GM19099 (cell line): ENCODE measurements around the gene ATAD2B.

ENCODE experiments used
- POLR2A ChIP-seq: IDR thresholded peaks from 3 replicates; pipeline ENCODE4 v1.6.1; 2011; ENCODE audit warnings: low read depth; ENCODE audit not compliant: insufficient read length; ENCODE audit errors: extremely low read depth

ATAD2B gene

GRCh38 chr2:23793476-23793875, 133.4 kb downstream of the ATAD2B start:
- no peak for TF ChIP-seq POLR2A

GRCh38 chr2:23791030-23791429, 135.9 kb downstream of the ATAD2B start:
- no peak for TF ChIP-seq POLR2A

DNA sequence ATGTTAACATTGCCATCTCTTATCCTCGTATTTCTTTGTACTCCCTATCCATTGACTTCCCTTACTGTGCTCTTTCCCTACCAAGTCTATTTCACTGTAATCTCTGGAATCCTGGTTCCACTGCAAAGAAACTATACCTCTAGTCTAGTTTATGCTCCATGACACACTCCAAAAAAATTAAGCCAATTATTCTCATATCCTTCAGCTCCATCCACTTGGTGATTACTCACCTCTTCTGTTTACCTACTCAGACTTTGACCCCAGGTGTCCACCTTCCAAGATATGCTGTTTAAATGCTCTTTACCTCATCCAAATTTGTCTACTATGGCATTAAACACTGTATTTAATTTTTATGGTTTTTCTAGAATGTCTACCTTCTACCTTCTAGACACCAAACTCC, 137.9 kb downstream of the ATAD2B start:
- TF ChIP-seq POLR2A: no peak

DNA sequence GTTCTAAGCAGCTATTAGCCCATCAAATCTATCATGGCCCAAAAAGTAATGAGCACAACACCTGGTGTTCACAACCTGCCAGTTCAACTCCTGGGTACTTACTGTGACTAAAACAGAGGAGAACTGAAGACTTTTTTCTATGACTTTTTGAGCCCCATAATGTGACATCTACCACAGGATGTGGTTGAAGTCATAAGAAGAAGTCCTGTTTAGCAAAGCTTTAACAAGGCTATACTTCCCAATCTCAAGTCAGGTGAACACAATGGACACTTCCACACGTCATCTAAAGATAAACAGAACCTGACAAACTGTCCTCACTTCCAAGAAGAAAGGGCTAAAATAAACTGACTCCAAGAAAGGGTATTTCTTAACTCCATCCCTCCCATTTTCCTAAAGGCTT, 138.8 kb downstream of the ATAD2B start:
- TF ChIP-seq POLR2A: no peak

GRCh38 chr2:23784971-23785370, 142.0 kb downstream of the ATAD2B start:
- TF ChIP-seq POLR2A: no peak

- TF ChIP-seq POLR2A: no peak
Observed at GRCh38 chr2:23782646-23783045, 144.3 kb downstream of the ATAD2B start.

DNA sequence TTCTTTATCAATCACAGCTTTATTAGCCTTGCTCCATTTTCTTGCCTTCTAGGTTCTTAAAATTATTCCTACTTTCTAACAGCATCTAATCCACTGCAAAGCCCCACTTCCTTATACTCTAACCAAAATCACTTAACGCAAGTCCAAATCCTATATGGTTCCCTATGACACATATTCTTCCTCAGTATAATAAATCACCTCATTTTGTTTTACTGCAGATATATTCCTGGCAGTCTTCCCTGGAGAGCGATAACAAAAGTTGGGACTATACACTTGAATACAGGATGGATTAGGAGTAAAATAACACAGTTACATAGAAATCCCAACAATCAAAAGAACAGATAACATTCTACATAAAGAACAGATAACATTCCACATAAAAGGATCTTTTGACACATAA, 144.8 kb downstream of the ATAD2B start:
- TF ChIP-seq POLR2A: no peak

- no peak for TF ChIP-seq POLR2A
Observed at GRCh38 chr2:23777826-23778225, 149.1 kb downstream of the ATAD2B start.

- no peak for TF ChIP-seq POLR2A
Observed at GRCh38 chr2:23776021-23776420, 150.9 kb downstream of the ATAD2B start.

DNA sequence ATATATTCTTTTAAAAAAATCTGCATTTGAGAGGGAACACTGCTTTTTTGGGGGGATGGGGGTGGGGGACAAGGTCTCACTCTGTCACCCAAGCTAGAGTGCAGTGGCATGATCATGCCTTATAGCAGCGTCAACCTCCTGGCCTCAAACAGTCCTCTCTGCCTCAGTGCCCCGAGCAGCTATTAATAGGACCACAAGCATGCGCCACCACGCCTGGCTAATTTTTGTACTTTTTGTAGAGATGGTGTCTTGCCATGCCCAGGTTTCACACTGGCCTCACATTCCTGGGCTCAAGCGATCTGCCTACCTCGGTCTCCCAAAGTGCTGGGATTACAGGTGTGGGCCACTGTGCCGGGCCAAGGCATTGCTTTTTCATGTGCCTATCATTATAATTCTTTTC, 154.2 kb downstream of the ATAD2B start:
- no peak for TF ChIP-seq POLR2A

- TF ChIP-seq POLR2A: no peak
Observed at GRCh38 chr2:23772056-23772455, 154.9 kb downstream of the ATAD2B start.

DNA sequence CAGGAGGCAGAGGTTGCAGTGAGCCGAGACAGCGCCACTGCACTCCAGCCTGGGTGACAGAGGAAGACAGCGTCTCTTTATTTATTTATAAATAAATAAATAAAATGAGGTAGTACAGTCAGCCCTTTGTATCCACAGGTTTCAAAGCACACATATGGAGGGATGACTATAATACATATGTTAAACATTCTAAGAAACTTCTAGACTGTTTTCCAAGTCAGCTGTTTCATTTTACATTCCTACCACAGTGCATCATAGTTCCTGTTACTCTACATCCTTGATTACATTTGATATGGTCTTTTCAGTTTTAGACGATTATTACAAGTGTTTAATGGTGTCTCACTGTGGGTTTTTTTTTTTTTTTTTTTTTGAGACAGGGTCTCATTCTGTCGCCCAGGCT, 157.6 kb downstream of the ATAD2B start:
- no peak for TF ChIP-seq POLR2A

DNA sequence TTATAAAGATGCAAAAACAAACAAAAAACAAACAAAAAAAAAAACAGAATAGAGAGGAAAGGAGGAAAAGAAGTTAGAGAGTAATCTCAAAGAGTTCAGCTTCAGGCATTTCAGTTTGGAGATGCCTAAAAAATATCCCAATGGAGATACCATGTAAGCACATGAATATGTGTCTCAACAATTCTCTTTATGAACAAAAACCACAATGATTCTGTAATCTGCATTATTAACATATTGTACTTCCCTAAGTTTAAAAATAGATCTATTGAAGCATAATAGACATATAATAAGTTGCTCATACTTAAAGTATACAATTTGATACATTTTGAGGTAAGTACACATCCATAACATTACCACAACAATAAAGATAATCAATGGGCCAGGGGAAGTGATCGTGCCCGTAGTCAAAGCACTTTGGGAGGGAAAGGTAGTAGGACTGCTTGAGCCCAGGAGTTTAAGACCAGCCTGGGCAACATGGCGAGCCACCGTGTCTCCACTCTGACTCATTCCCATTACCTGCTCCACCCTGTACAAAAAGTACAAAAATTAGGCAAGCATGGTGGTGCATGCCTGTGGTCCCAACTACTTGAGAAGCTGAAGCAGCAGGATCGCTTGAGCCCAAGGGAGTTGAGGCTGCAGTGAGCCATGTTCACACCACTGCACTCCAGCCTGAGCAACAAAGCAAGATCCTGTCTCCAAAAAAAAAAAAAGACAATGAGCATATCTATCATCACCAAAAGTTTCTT, 158.9 kb downstream of the ATAD2B start:
- TF ChIP-seq POLR2A: no peak

DNA sequence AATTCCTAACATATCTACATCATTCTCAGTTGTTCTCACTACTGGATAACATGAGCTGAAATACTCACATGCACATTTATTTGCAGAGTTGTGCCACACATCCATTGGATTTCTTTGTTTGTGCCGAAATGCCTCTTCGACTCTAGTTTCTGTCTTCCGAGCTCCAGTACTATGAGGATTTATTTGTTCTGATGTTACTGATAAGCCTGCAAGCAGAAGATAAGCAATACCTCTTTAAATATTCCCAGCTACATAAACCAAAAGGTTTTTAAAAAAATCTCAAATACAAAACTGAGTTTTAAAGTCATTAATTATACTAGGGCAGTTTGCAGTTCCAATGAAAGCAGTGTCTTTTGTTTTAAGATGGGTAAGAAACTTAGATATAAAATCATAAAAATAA, 164.8 kb downstream of the ATAD2B start:
- no peak for TF ChIP-seq POLR2A

- TF ChIP-seq POLR2A: no peak
Observed at GRCh38 chr2:23761638-23762037, 165.3 kb downstream of the ATAD2B start.

DNA sequence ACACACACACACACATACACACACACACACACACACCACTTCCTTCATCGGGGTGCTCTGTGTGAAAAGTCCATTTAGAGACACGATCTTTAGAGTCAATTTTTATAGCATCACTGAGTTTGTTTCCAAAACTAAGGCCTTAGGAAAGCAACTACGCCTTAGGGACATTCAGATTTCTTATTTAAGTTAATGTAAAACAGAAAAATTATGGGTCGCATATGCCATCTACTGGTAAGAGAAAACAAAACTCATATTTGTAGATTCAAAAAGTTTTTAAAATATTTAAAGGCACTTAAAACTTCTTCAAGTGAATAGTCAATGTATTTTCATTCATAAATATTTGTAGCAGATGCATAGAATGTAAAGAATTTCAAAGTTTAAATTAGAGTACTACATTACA, 166.2 kb downstream of the ATAD2B start:
- TF ChIP-seq POLR2A: no peak
